AG04449 (cell line): ENCODE data around the gene TAGLN.

Experiments used
- CTCF ChIA-PET: fragments of 350-600 bp; formaldehyde crosslinking; extraction: SDS; loops from one replicate; lab custom pipeline; 2021; ENCODE audit warnings: antibody characterized with exemption; lab: Yijun Ruan, JAX
- POLR2A ChIA-PET: fragments of 400-600, 350-600 bp; formaldehyde crosslinking; extraction: SDS; loops from one replicate; lab custom pipeline; 2020; ENCODE audit warnings: antibody characterized with exemption, inconsistent platforms; lab: Yijun Ruan, JAX
- DNase-seq: peaks from one replicate; pipeline ENCODE4 v3.0.0-alpha.2; 2010; ENCODE audit warnings: low read depth, low spot score
- H3K4me3 ChIP-seq: 2 replicates; pipeline ENCODE4 v1.5.1; 2011; ENCODE audit warnings: low read depth, mild to moderate bottlenecking, control low read depth, low read length
- CTCF ChIP-seq: IDR thresholded peaks from one replicate; pipeline ENCODE4 v1.5.1; 2011; ENCODE audit warnings: mild to moderate bottlenecking, moderate library complexity, low read length, control low read depth, inconsistent platforms; ENCODE audit not compliant: insufficient read depth; ENCODE audit errors: missing control alignments

Gene TAGLN

GRCh38 chr11:117183724-117184349 is 15.3 kb upstream of the TAGLN start:
- ChIA-PET POLR2A (interaction anchor here (0.8 to 1.5 kb wide), 2 partner anchors 13 to 15 kb away, joined by 3 to 5 read pairs; partner anchors contain the start of gene TAGLN), CTCF (interaction anchor here (1.0 to 7.9 kb wide), 3 partner anchors 12 to 43 kb away, joined by 3 to 133 read pairs (median 71); partner anchors contain the start of gene TAGLN)
- DNase-seq: no peak
- TF ChIP-seq CTCF: no peak
- H3K4me3 ChIP-seq: no peak overlapping the region

- no peak for TF ChIP-seq CTCF
- no peak for DNase-seq
- ChIA-PET CTCF (no interaction called here), POLR2A (no interaction called here)
- no peak overlapping the region for H3K4me3 ChIP-seq
Observed at GRCh38 chr11:117185736-117186430, 13.3 kb upstream of the TAGLN start.

GRCh38 chr11:117186431-117186761 is 12.8 kb upstream of the TAGLN start:
- ChIA-PET POLR2A (no interaction called here), CTCF (no interaction called here)
- no peak overlapping the region for H3K4me3 ChIP-seq

GRCh38 chr11:117187007-117187406 is 12.2 kb upstream of the TAGLN start:
- ChIA-PET POLR2A (no interaction called here), CTCF (no interaction called here)
- TF ChIP-seq CTCF: no peak
- DNase-seq: no peak
- no peak overlapping the region for H3K4me3 ChIP-seq

More at GRCh38 chr11:117186431-117186761, 12.8 kb upstream of the TAGLN start:
- no peak for TF ChIP-seq CTCF
- DNase-seq: no peak

GRCh38 chr11:117187428-117187798 is 11.8 kb upstream of the TAGLN start:
- CTCF ChIA-PET: no interaction called here

More at GRCh38 chr11:117187428-117187798, 11.8 kb upstream of the TAGLN start:
- H3K4me3 ChIP-seq: no peak overlapping the region
- no peak for DNase-seq
- POLR2A ChIA-PET: no interaction called here
- TF ChIP-seq CTCF: no peak
